Calu3 (cell line): ENCODE data around the gene WTIP. TPM values are rescaled to one million over a fixed set of nuclear protein-coding genes. Genes with fewer than 3 reads are reported as not detected.

Experiments
- BruUV-seq: library from RNA; stranded (reverse); fragments of 400-500 nt; replicated peaks from 2 replicates; lab custom pipeline; 2021; lab: Mats Ljungman, UMichigan
- CTCF ChIA-PET: fragments of 300-600 bp; sonication (Branson Sonifier 250); formaldehyde crosslinking; loops from one replicate; lab custom pipeline; 2022; ENCODE audit warnings: antibody characterized with exemption; lab: Charles Lee
- DNase-seq: peaks from one replicate; pipeline ENCODE4 v3.0.0; 2022
- H3K27ac Mint-ChIP-seq: one replicate; pipeline ENCODE4 v1.8.0; 2022; ENCODE audit warnings: mixed read lengths; ENCODE audit not compliant: unreplicated experiment
- H3K27me3 Mint-ChIP-seq: one replicate; pipeline ENCODE4 v1.8.0; 2022; ENCODE audit warnings: mixed read lengths; ENCODE audit not compliant: unreplicated experiment
- H3K36me3 Mint-ChIP-seq: one replicate; pipeline ENCODE4 v1.8.0; 2022; ENCODE audit warnings: mild to moderate bottlenecking, moderate library complexity, mixed read lengths; ENCODE audit not compliant: insufficient read depth, unreplicated experiment
- H3K4me1 Mint-ChIP-seq: one replicate; pipeline ENCODE4 v1.8.0; 2022; ENCODE audit warnings: mild to moderate bottlenecking, low read depth, mixed read lengths; ENCODE audit not compliant: unreplicated experiment
- H3K4me3 Mint-ChIP-seq: one replicate; pipeline ENCODE4 v1.8.0; 2022; ENCODE audit warnings: mild to moderate bottlenecking, low read depth, moderate library complexity, mixed read lengths; ENCODE audit not compliant: unreplicated experiment
- H3K9me3 Mint-ChIP-seq: one replicate; pipeline ENCODE4 v1.8.0; 2022; ENCODE audit warnings: low read depth, mixed read lengths; ENCODE audit not compliant: unreplicated experiment
- intact Hi-C: fragments of 100-400 bp; cut with micrococcal nuclease; formaldehyde crosslinking; loops from one replicate; pipeline ENCODE4 v1.10.0; 2022; ENCODE audit not compliant: unreplicated experiment
- total RNA-seq: library from RNA; stranded (reverse); gene quantifications from 2 replicates; pipeline ENCODE4 v1.2.3, GENCODE V29; 2022
- TF ChIP-seq, protein P1 (sequence below): fragments of 200-600 bp; IDR thresholded peaks from one replicate; pipeline ENCODE4 v1.8.0; 2022; ENCODE audit warnings: antibody characterized with exemption; ENCODE audit not compliant: unreplicated experiment

Gene WTIP
- total RNA-seq, 1 experiment from 2014 or later, result 5.3 TPM

DNA sequence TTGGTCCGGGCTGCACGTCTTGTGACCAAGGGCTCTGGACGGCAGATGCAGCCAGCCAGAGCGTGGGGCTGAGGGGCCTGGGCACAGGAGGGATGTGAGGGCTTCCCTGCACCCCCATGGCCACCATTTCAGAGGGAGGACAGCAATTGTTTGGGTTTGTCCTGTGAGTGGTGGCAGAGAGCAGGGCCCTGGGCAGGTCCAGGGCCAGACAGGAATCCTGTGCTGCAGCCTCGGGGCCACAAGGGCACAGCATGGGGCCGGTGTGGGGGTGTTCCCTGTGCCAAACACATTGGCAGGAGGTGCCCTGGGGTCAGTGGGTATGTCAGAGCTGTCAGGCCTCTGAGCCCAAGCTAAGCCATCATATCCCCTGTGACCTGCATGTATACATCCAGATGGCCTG, 32.2 kb downstream of the WTIP start:
- Mint-ChIP-seq H3K27ac (no peak overlapping the region), H3K4me3 (no peak overlapping the region), H3K36me3 (no peaks in the 10 kb centered on the region), H3K9me3 (no peaks in the 10 kb centered on the region), H3K27me3 (no peaks in the 10 kb centered on the region), H3K4me1 (no peaks in the 10 kb centered on the region)
- BruUV-seq, result no TSS peak
- CTCF ChIA-PET, result no interaction called here
- intact Hi-C loops, result no loop called here
- no peak for DNase-seq
- TF ChIP-seq, protein P1, sequence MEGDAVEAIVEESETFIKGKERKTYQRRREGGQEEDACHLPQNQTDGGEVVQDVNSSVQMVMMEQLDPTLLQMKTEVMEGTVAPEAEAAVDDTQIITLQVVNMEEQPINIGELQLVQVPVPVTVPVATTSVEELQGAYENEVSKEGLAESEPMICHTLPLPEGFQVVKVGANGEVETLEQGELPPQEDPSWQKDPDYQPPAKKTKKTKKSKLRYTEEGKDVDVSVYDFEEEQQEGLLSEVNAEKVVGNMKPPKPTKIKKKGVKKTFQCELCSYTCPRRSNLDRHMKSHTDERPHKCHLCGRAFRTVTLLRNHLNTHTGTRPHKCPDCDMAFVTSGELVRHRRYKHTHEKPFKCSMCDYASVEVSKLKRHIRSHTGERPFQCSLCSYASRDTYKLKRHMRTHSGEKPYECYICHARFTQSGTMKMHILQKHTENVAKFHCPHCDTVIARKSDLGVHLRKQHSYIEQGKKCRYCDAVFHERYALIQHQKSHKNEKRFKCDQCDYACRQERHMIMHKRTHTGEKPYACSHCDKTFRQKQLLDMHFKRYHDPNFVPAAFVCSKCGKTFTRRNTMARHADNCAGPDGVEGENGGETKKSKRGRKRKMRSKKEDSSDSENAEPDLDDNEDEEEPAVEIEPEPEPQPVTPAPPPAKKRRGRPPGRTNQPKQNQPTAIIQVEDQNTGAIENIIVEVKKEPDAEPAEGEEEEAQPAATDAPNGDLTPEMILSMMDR, result no peak

DNA sequence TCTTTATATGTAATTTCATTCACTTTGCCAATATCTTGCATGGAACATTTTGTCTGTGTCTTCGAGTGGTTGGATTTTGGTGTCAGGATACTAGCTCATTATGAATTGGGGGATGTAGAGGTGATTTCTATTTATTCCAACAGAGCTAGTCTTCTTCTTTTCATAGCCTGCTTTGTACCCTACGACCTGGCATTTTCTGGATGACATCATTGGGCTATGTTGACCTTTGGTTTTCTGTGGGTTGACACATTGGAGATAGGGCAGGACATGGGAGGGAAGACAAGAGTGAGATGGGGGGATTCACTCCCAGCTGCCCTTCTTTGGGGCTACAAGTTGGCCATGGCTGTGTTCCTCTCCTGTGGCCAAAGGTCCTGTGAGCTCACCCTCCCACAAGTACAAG, 38.0 kb downstream of the WTIP start:
- no peaks in the 10 kb centered on the region for H3K36me3 Mint-ChIP-seq
- TF ChIP-seq, protein P1, result no peak
- H3K9me3 Mint-ChIP-seq, result no peaks in the 10 kb centered on the region
- peaks cover 29% of the 10 kb centered on the region for H3K27me3 Mint-ChIP-seq
- no peak overlapping the region for H3K4me3 Mint-ChIP-seq
- CTCF ChIA-PET, result no interaction called here
- intact Hi-C loops, result no loop called here
- no peaks in the 10 kb centered on the region for H3K4me1 Mint-ChIP-seq
- DNase-seq, result no peak
- BruUV-seq, result no TSS peak
- no peak overlapping the region for H3K27ac Mint-ChIP-seq

DNA sequence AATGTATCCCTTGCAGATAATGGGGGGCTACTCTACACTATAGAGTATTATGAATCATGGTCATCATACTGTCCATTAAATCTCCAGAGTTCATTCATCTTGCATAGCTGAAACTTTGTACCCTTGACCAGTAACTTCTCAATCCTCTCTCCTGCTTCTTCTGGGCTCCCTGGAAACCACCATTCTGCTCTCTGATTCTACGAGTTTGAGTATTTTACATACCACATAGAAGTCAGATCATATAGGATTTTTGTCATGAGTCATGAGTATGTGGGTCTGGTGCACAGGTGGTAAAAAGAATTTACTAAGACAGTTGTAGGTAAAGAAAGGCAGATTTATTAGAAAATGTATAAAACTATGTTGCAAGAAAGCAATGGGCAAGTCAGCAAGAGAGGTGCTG, 41.9 kb downstream of the WTIP start:
- H3K4me3 Mint-ChIP-seq, result no peak overlapping the region
- no peak for DNase-seq
- no peak overlapping the region for H3K27ac Mint-ChIP-seq
- CTCF ChIA-PET, result interaction anchor here (1.5 kb wide), 1 partner anchor 16 kb away, joined by 4 read pairs; no protein-coding TSS in a partner anchor
- peaks cover 49% of the 10 kb centered on the region for H3K27me3 Mint-ChIP-seq
- TF ChIP-seq, protein P1, result no peak
- intact Hi-C loops, result no loop called here
- H3K9me3 Mint-ChIP-seq, result no peaks in the 10 kb centered on the region
- no peaks in the 10 kb centered on the region for H3K4me1 Mint-ChIP-seq
- H3K36me3 Mint-ChIP-seq, result no peaks in the 10 kb centered on the region
- no TSS peak for BruUV-seq

DNA sequence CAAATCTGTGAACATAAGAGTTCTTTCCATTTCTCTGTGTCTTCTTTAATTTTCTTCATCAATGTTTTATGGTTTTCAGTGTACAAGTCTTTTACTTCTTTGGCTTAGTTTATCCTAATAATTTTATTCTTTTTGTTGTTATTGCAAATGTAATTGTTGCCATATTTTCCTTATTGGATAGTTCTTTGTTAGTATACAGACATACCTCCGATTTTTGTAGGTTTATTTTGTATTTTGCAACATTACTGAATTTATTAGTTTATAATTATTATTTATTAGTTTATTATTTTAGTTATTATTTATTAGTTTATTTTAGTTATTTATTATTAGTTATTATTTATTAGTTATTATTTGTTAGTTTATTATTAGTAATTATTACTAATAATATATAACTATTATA, 43.4 kb downstream of the WTIP start:
- H3K27ac Mint-ChIP-seq, result no peak overlapping the region
- H3K4me3 Mint-ChIP-seq, result no peak overlapping the region
- CTCF ChIA-PET, result no interaction called here
- no peaks in the 10 kb centered on the region for H3K36me3 Mint-ChIP-seq
- intact Hi-C loops, result no loop called here
- no peaks in the 10 kb centered on the region for H3K9me3 Mint-ChIP-seq
- H3K4me1 Mint-ChIP-seq, result no peaks in the 10 kb centered on the region
- peaks cover 43% of the 10 kb centered on the region for H3K27me3 Mint-ChIP-seq
- no peak for DNase-seq
- TF ChIP-seq, protein P1, result no peak
- BruUV-seq, result no TSS peak
